GM19025 (cell line): ENCODE measurements around the gene LSM14B.

Experiments
- ATAC-seq: cut with Tn5 transposase; IDR thresholded peaks from one replicate; pipeline ENCODE4 v1.9.1; 2021; ENCODE audit warnings: mild to moderate bottlenecking, low read depth, moderate library complexity; ENCODE audit not compliant: unreplicated experiment

LSM14B gene

GRCh38 chr20:62131560-62132320 is 9.5 kb downstream of the LSM14B start:
- ATAC-seq = no peak

- no peak for ATAC-seq
Observed at GRCh38 chr20:62132421-62132820, 10.1 kb downstream of the LSM14B start.

GRCh38 chr20:62133051-62133845 is 11.0 kb downstream of the LSM14B start:
- no peak for ATAC-seq

- no peak for ATAC-seq
Observed at GRCh38 chr20:62133864-62134263, 11.6 kb downstream of the LSM14B start.

- ATAC-seq = no peak
Observed at GRCh38 chr20:62134735-62135231, 12.5 kb downstream of the LSM14B start.

GRCh38 chr20:62135573-62136266 is 13.4 kb downstream of the LSM14B start:
- no peak for ATAC-seq

GRCh38 chr20:62136283-62137091 is 14.2 kb downstream of the LSM14B start:
- no peak for ATAC-seq

- ATAC-seq = no peak
Observed at GRCh38 chr20:62137092-62137384, 14.8 kb downstream of the LSM14B start.

- no peak for ATAC-seq
Observed at GRCh38 chr20:62137478-62138203, 15.4 kb downstream of the LSM14B start.

GRCh38 chr20:62138204-62138543 is 15.9 kb downstream of the LSM14B start:
- ATAC-seq = no peak

GRCh38 chr20:62138912-62139311 is 16.6 kb downstream of the LSM14B start:
- no peak for ATAC-seq

GRCh38 chr20:62139636-62140035 is 17.4 kb downstream of the LSM14B start:
- no peak for ATAC-seq

GRCh38 chr20:62141043-62141396 is 18.7 kb downstream of the LSM14B start:
- ATAC-seq = no peak

GRCh38 chr20:62141397-62142251 is 19.3 kb downstream of the LSM14B start:
- ATAC-seq = no peak

- peak; percentile 14 for ATAC-seq
Observed at GRCh38 chr20:62142252-62143080, 20.2 kb downstream of the LSM14B start.

- peak; percentile 78 for ATAC-seq
Observed at GRCh38 chr20:62143081-62143956, 21.0 kb downstream of the LSM14B start, which contains the start of the genes PSMA7 and SS18L1. Gene PSMA7, minus strand, starts transcription at chr20:62143394. Its CDS starts 91 bp downstream, at chr20:62143303. Gene SS18L1, plus strand, starts transcription at chr20:62143769. Its CDS starts 52 bp downstream, at chr20:62143821.
